AG04449 (cell line): ENCODE measurements around the gene LCN6.

Source experiments
- CTCF ChIA-PET: fragments of 350-600 bp; formaldehyde crosslinking; extraction: SDS; loops from one replicate; lab custom pipeline; 2021; ENCODE audit warnings: antibody characterized with exemption; lab: Yijun Ruan, JAX
- POLR2A ChIA-PET: fragments of 400-600, 350-600 bp; formaldehyde crosslinking; extraction: SDS; loops from one replicate; lab custom pipeline; 2020; ENCODE audit warnings: antibody characterized with exemption, inconsistent platforms; lab: Yijun Ruan, JAX
- DNase-seq: peaks from one replicate; pipeline ENCODE4 v3.0.0-alpha.2; 2010; ENCODE audit warnings: low read depth, low spot score
- H3K4me3 ChIP-seq: 2 replicates; pipeline ENCODE4 v1.5.1; 2011; ENCODE audit warnings: low read depth, mild to moderate bottlenecking, control low read depth, low read length
- TF ChIP-seq, protein P1 (sequence below): IDR thresholded peaks from one replicate; pipeline ENCODE4 v1.5.1; 2011; ENCODE audit warnings: mild to moderate bottlenecking, moderate library complexity, low read length, control low read depth, inconsistent platforms; ENCODE audit not compliant: insufficient read depth; ENCODE audit errors: missing control alignments

Gene LCN6

DNA sequence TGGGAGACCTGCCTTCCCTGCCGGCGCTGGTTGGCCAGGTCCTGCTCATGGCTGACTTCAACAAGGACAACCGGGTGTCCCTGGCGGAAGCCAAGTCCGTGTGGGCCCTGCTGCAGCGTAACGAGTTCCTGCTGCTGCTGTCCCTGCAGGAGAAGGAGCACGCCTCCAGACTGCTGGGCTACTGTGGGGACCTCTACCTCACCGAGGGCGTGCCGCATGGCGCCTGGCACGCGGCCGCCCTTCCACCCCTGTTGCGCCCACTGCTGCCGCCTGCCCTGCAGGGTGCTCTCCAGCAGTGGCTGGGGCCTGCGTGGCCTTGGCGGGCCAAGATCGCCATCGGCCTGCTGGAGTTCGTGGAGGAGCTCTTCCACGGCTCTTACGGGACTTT lies 25.4 kb downstream of the LCN6 start:
- no peak overlapping the region for H3K4me3 ChIP-seq
- TF ChIP-seq, protein P1, sequence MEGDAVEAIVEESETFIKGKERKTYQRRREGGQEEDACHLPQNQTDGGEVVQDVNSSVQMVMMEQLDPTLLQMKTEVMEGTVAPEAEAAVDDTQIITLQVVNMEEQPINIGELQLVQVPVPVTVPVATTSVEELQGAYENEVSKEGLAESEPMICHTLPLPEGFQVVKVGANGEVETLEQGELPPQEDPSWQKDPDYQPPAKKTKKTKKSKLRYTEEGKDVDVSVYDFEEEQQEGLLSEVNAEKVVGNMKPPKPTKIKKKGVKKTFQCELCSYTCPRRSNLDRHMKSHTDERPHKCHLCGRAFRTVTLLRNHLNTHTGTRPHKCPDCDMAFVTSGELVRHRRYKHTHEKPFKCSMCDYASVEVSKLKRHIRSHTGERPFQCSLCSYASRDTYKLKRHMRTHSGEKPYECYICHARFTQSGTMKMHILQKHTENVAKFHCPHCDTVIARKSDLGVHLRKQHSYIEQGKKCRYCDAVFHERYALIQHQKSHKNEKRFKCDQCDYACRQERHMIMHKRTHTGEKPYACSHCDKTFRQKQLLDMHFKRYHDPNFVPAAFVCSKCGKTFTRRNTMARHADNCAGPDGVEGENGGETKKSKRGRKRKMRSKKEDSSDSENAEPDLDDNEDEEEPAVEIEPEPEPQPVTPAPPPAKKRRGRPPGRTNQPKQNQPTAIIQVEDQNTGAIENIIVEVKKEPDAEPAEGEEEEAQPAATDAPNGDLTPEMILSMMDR, result no peak
- ChIA-PET CTCF (interaction anchor here (1.4 kb wide), 1 partner anchor 8 kb away, joined by 4 read pairs; no protein-coding TSS in a partner anchor), POLR2A (interaction anchor here (0.7 to 2.4 kb wide), 2 partner anchors 10 to 15 kb away, joined by 3 to 6 read pairs; partner anchors contain the start of gene DIPK1B)
- no peak for DNase-seq

DNA sequence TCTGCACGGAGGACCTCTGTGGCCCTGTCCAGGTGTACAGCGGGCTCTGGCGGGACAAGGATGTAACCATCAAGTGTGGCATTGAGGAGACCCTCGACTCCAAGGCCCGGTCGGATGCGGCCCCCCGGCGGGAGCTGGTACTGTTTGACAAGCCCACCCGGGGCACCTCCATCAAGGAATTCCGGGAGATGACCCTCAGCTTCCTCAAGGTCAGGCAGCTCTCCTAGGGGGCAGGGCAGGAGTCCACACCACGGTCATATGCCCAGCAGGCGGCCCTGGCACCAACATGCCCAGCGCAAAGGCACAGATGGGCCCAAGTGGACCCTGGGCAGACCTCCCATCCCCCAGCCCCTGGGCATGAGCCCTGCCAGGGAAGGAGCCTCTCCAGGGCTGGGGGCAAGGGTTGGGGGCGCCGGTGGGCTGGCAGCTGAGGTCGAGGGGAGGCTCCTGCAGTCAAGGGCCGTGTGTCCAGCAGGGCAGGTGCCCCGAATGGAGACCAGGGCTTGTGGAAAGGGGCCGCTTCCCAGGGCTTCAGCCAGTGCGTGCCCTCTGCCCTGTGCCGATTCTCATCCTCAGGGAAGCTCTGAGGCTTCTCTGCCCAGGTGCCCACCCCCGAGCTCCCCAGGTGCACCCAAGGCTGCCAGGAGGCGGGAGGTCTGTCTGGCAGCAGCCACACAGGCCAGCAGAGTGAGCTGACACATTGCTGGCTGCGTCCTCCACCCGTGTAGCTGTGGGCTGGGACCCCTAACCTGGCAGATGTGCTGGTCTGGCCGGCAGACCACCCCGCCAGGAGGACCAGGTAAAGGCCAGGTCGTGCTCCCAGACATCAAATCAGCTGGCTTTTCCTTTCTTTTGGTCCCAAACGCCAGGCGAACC lies 26.0 kb downstream of the LCN6 start:
- no peak for DNase-seq
- ChIA-PET CTCF (interaction anchor here (1.4 to 2.5 kb wide), 2 partner anchors 7 to 39 kb away, joined by 4 to 6 read pairs; no protein-coding TSS in a partner anchor), POLR2A (interaction anchor here (0.7 to 2.4 kb wide), 2 partner anchors 9 to 14 kb away, joined by 3 to 6 read pairs; partner anchors contain the start of gene DIPK1B)
- TF ChIP-seq, protein P1, result no peak
- H3K4me3 ChIP-seq, result no peak overlapping the region

DNA sequence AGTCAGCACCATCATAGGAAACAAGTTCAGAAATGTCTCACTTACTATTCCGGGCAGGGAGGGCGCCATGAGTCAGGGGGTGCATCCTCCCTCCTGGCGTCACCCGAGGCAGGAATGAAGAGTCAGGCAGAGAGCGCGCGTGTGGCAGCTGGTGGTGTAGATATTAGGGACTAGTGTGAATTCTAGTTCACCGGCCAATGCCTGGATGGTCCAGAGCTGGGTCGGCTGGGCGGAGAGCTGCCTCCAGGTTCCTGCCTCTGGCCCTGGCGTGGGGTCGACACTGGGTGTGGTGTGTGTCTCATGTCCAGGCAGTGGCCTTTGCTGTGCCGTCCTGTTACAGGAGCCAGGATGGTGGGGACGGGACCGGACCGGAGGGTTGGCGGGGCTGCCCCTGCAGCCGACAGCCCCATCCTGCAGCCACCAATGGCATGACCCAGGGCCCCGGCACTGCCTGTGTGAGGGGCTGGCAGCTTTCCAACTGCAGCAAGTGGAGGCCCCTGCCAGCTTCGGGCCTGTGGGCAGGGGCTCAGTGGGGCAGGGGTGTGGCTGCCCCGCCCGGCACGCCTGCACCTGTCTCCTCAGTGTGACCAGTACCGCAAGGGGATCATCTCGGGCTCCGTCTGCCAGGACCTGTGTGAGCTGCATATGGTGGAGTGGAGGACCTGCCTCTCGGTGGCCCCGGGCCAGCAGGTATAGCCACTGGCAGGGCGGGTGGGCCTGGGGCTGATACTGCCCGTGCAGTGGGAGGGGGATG lies 26.8 kb downstream of the LCN6 start:
- no peak overlapping the region for H3K4me3 ChIP-seq
- DNase-seq, result no peak
- TF ChIP-seq, protein P1, result no peak
- ChIA-PET CTCF (interaction anchor here (2.5 kb wide), 1 partner anchor 40 kb away, joined by 6 read pairs; no protein-coding TSS in a partner anchor), POLR2A (interaction anchor here (2.4 kb wide), 1 partner anchor 8 kb away, joined by 6 read pairs; the partner anchor contains the start of gene DIPK1B)

DNA sequence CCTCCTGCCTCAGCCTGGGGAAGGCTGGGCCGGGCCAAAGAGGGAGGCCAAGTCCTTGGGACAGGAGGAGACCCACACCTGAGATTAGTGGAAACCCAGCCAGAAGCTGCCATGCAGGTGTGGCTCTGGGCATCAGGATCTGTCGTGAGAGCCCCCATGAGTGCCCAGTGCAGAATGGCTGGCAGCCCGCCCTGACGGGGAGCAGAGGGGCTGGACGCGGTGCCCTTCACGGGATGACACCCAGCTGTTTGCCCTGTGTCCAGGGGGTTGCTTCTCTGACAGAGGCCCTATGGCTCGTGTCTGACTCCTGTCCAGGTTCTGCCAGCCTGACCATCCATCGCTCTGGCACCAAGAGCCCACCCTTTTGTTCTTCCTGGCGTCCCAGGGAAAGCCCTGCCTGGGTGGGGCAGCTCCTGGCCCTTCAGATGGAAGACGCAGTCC lies 27.4 kb downstream of the LCN6 start:
- no peak for DNase-seq
- H3K4me3 ChIP-seq, result no peak overlapping the region
- ChIA-PET POLR2A (no interaction called here), CTCF (interaction anchor here (2.5 kb wide), 1 partner anchor 40 kb away, joined by 6 read pairs; no protein-coding TSS in a partner anchor)
- TF ChIP-seq, protein P1, result no peak

DNA sequence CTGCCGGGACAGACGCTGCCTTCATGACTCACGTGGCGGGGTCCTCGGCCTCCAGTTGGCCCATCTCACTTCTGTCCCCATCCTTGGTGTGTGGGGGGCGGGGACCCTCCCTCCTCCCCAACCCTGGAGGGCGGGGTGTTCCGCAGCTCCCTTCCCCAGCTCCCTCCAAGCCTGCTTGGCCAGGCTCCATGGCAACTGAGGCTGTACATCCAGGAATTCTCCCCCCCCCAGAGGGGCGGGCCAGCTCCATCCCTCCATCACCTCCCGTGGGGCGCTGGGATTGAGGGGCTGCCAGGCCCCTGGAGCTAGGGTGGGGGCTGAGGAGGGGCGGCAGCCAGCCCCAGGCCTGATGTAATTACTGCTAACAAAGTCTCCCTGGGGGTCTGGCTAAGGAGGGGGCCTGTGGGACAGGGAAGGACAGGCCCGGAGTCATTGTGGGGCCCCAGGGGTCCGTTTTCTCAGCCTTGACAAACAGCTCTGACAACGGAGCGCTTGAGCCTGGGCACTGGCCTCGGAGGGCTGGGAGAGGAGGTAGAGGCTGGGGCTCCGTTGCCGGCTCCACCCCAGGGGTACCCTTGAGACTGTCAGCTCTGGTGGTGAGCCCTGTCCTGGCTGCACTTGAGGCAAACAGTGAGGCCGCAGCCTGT lies 28.0 kb downstream of the LCN6 start:
- TF ChIP-seq, protein P1, result no peak
- no peak for DNase-seq
- H3K4me3 ChIP-seq, result no peak overlapping the region
- CTCF ChIA-PET, result interaction anchor here (2.5 to 2.6 kb wide), 2 partner anchors 8 to 41 kb away, joined by 6 to 13 read pairs; no protein-coding TSS in a partner anchor
- POLR2A ChIA-PET, result interaction anchor here (3.1 kb wide), 1 partner anchor 8 kb away, joined by 16 read pairs; no protein-coding TSS in a partner anchor
